ENCODE data around the gene IGSF8.

DNA sequence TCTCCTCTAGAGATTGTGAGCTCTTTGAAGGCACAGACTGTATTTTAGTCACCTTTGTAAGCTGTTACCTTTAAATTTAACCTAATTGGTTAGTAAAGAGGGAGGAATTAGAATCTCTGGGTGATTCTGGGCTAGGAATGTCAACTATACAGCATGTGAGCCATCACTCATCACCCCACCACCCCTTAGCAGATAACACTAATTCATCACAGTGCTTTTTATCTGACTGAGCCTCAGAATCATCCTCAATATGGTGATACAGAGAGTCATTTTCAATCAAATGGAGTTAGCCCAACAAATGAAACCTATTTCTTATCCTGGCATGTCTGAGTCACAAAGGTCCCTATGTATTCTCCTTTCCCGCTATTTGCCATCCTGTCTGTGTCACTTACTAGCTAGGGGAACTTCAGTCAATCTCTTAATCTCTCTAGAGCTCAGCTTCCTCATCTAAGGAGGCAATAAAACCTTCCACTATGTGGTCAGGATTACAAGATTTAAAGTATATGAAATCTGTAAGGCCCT lies 41.7 kb downstream of the IGSF8 start:
- TF ChIP-seq, protein P1, sequence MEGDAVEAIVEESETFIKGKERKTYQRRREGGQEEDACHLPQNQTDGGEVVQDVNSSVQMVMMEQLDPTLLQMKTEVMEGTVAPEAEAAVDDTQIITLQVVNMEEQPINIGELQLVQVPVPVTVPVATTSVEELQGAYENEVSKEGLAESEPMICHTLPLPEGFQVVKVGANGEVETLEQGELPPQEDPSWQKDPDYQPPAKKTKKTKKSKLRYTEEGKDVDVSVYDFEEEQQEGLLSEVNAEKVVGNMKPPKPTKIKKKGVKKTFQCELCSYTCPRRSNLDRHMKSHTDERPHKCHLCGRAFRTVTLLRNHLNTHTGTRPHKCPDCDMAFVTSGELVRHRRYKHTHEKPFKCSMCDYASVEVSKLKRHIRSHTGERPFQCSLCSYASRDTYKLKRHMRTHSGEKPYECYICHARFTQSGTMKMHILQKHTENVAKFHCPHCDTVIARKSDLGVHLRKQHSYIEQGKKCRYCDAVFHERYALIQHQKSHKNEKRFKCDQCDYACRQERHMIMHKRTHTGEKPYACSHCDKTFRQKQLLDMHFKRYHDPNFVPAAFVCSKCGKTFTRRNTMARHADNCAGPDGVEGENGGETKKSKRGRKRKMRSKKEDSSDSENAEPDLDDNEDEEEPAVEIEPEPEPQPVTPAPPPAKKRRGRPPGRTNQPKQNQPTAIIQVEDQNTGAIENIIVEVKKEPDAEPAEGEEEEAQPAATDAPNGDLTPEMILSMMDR (conservative IDR thresholded peaks at IDR 0.05; ENCODE audit: low read depth, low read length): no peak
- TF ChIP-seq EZH2 (IDR thresholded peaks at IDR 0.05; ENCODE audit: borderline replicate concordance, low read depth, low read length, poor library complexity, severe bottlenecking): no peak

Measured in A673 (cell line).